D721Med (cell line): Measurements from ENCODE around the gene LENG9.
"Not testable (repeated sequence)": the region's sequence is repeated elsewhere in the genome, so short reads cannot be mapped to it uniquely, and the experiment has no call there.

Experiments
- DNase-seq: peaks from one replicate; pipeline ENCODE4 v3.0.0; 2011; ENCODE audit warnings: low spot score; ENCODE audit not compliant: insufficient read length
- FAIRE-seq: peaks from 2 replicates; lab custom pipeline; 2011; peaks lifted over from hg19 to GRCh38; lab: Jason Lieb, UNC
- CTCF ChIP-seq: IDR thresholded peaks from 2 replicates; pipeline ENCODE4 v1.5.1; 2012; ENCODE audit warnings: mild to moderate bottlenecking, control low read depth; ENCODE audit not compliant: insufficient read depth; ENCODE audit errors: missing control alignments

Gene LENG9

GRCh38 chr19:54473071-54473891 is 9.7 kb upstream of the LENG9 start, which contains the start of gene CDC42EP5:
Gene CDC42EP5, minus strand, starts transcription at chr19:54473296. Its CDS starts 7,749 bp downstream, at chr19:54465547.
- no peak for TF ChIP-seq CTCF
- FAIRE-seq (no peak), DNase-seq (no peak)

- no peak for DNase-seq
- TF ChIP-seq CTCF = no peak
- no peak for FAIRE-seq
Observed at GRCh38 chr19:54470991-54471782, 7.6 kb upstream of the LENG9 start.

GRCh38 chr19:54470276-54470887 is 6.8 kb upstream of the LENG9 start:
- FAIRE-seq = no peak
- TF ChIP-seq CTCF = no peak
- no peak for DNase-seq

GRCh38 chr19:54469496-54469934 is 5.9 kb upstream of the LENG9 start:
- FAIRE-seq (no peak), DNase-seq (no peak)
- no peak for TF ChIP-seq CTCF

GRCh38 chr19:54466110-54466480 is 2.5 kb upstream of the LENG9 start:
- not testable (repeated sequence) for FAIRE-seq, DNase-seq

GRCh38 chr19:54465426-54466109 is 2.0 kb upstream of the LENG9 start:
- DNase-seq = no peak
- FAIRE-seq = no peak
- no peak for TF ChIP-seq CTCF
